Ishikawa (cell line): ENCODE data around the gene RXFP4.

ENCODE experiments used
- CEBPB ChIP-seq: IDR thresholded peaks from 2 replicates; pipeline ENCODE4 v1.6.1; 2012
- CREB1 ChIP-seq: IDR thresholded peaks from 2 replicates; pipeline ENCODE4 v1.6.1; 2012; ENCODE audit warnings: low read depth
- NFIC ChIP-seq: IDR thresholded peaks from 2 replicates; pipeline ENCODE4 v1.6.1; 2012
- YY1 ChIP-seq: IDR thresholded peaks from 2 replicates; pipeline ENCODE4 v1.6.1; 2012; ENCODE audit warnings: low read depth
- ZBTB7A ChIP-seq: IDR thresholded peaks from 2 replicates; pipeline ENCODE4 v1.6.1; 2012; ENCODE audit warnings: low read depth
- TF ChIP-seq, protein P1 (sequence below): IDR thresholded peaks from 2 replicates; pipeline ENCODE4 v1.6.1; 2012
- TF ChIP-seq, protein P2 (sequence below): IDR thresholded peaks from 2 replicates; pipeline ENCODE4 v1.6.1; 2012

DNA sequence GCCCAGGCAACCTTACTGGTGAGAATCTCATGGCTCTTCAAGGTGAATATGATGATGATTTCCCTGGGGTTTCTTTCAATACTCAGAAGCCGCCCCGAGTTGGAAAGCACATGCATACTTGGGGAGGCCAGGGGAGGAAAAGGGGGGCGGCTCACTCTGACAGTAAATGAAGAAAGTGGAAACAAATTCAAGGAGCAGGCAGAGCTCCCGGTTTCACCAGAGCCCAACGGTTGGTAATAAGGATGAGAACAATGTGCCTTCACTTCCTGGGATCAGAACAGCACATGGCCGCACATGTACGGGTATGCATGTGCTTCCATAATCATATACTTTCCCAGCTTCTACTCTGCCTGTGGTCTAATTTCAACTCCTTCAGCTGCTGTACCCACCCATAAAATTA lies 40.7 kb downstream of the RXFP4 start:
- TF ChIP-seq, protein P1, sequence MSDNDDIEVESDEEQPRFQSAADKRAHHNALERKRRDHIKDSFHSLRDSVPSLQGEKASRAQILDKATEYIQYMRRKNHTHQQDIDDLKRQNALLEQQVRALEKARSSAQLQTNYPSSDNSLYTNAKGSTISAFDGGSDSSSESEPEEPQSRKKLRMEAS, result no peak
- no peak for TF ChIP-seq CEBPB
- TF ChIP-seq YY1, result no peak
- TF ChIP-seq ZBTB7A, result no peak
- TF ChIP-seq NFIC, result no peak
- no peak for TF ChIP-seq CREB1
- TF ChIP-seq, protein P2, sequence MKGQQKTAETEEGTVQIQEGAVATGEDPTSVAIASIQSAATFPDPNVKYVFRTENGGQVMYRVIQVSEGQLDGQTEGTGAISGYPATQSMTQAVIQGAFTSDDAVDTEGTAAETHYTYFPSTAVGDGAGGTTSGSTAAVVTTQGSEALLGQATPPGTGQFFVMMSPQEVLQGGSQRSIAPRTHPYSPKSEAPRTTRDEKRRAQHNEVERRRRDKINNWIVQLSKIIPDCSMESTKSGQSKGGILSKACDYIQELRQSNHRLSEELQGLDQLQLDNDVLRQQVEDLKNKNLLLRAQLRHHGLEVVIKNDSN, result no peak
